ENCODE measurements around the gene FREM2. TPM values are rescaled to one million over a fixed set of nuclear protein-coding genes. Genes with fewer than 3 reads are reported as not detected.
A peak's percentile ranks its signal among the peaks of the same experiment; 100 is the strongest.

FREM2 gene
- total RNA-seq, 1 donor from 2014 or later: 13.9 TPM

GRCh38 chr13:38680912-38681311 lies 6.0 kb upstream of the FREM2 start:
- TF ChIP-seq CTCF (IDR thresholded peaks at IDR 0.05): no peak
- Histone ChIP-seq H3K36me3 (no peaks in the 10 kb centered on the region), H3K4me3 (no peak overlapping the region), H3K27me3 (peaks cover 10% of the 10 kb centered on the region), H3K9me3 (no peaks in the 10 kb centered on the region), H3K4me1 (no peaks in the 10 kb centered on the region), H3K27ac (no peak overlapping the region)
- intact Hi-C loops (cut with DNase I): no loop called here
- ATAC-seq (peak; percentile 44), DNase-seq (no peak)

- intact Hi-C loops (cut with DNase I): no loop called here
- Histone ChIP-seq H3K4me1 (no peaks in the 10 kb centered on the region), H3K27ac (no peak overlapping the region), H3K4me3 (no peak overlapping the region), H3K36me3 (no peaks in the 10 kb centered on the region), H3K9me3 (no peaks in the 10 kb centered on the region), H3K27me3 (peaks cover 27% of the 10 kb centered on the region)
- TF ChIP-seq CTCF (IDR thresholded peaks at IDR 0.05): no peak
- no peak for ATAC-seq
- no peak for DNase-seq
These were observed 2.2 kb upstream of the FREM2 start for GRCh38 chr13:38684714-38685113.

GRCh38 chr13:38685431-38685830 lies 1.4 kb upstream of the FREM2 start:
- DNase-seq: no peak
- Histone ChIP-seq H3K4me1 (no peaks in the 10 kb centered on the region), H3K27ac (no peak overlapping the region), H3K9me3 (no peaks in the 10 kb centered on the region), H3K36me3 (no peaks in the 10 kb centered on the region), H3K27me3 (peaks cover 27% of the 10 kb centered on the region), H3K4me3 (no peak overlapping the region)
- no peak for TF ChIP-seq CTCF (IDR thresholded peaks at IDR 0.05)
- intact Hi-C loops (cut with DNase I): no loop called here
- no peak for ATAC-seq

- H3K9me3 ChIP-seq: no peaks in the 10 kb centered on the region
These were observed 802 bp upstream of the FREM2 start for GRCh38 chr13:38685974-38686576.

GRCh38 chr13:38687246-38688229 lies 661 bp downstream of the FREM2 start:
- H3K27me3 ChIP-seq: peaks cover 27% of the 10 kb centered on the region
- peak; percentile 71 for DNase-seq
- no peak overlapping the region for H3K27ac ChIP-seq
- no peaks in the 10 kb centered on the region for H3K4me1 ChIP-seq
- TF ChIP-seq CTCF (IDR thresholded peaks at IDR 0.05): no peak
- H3K9me3 ChIP-seq: no peaks in the 10 kb centered on the region
- intact Hi-C loops (cut with DNase I): no loop called here
- ATAC-seq: peak; percentile 52
- H3K4me3 ChIP-seq: peak overlapping the region; percentile 51
- H3K36me3 ChIP-seq: no peaks in the 10 kb centered on the region

More at GRCh38 chr13:38685974-38686576, 802 bp upstream of the FREM2 start:
- Histone ChIP-seq H3K36me3 (no peaks in the 10 kb centered on the region), H3K4me1 (no peaks in the 10 kb centered on the region), H3K27me3 (peaks cover 27% of the 10 kb centered on the region), H3K27ac (no peak overlapping the region), H3K4me3 (peak overlapping the region; percentile 51)
- DNase-seq (no peak), ATAC-seq (peak; percentile 31)
- intact Hi-C loops (cut with DNase I): no loop called here
- TF ChIP-seq CTCF (IDR thresholded peaks at IDR 0.05): peak; percentile 30

All from upper lobe of right lung (tissue), 1 donor.